Testis (tissue), 2 donors: ENCODE results near the gene B3GNT7.

Experiments
- CTCF ChIP-seq, 3 experiments: fragments of 450-650 bp in 2 of 3; fragments of 200-600 bp in 1 of 3; sonication (generic) in 1 of 3; IDR thresholded peaks; one replicate each; pipeline ENCODE4 v1.5.1; 2016 to 2019; ENCODE audit warnings: antibody characterized with exemption in 3 of 3, mild to moderate bottlenecking in 2 of 3, moderate library complexity in 1 of 3
- POLR2A ChIP-seq: fragments of 450-650 bp; IDR thresholded peaks from one replicate; pipeline ENCODE4 v1.6.1; 2017; ENCODE audit warnings: antibody characterized with exemption, mild to moderate bottlenecking, moderate library complexity

- no peak for TF ChIP-seq CTCF (IDR thresholded peaks at IDR 0.05)
- no peak for TF ChIP-seq POLR2A
Observed at GRCh38 chr2:231348704-231349373, 46.7 kb upstream of the B3GNT7 start.
